VCaP (cell line): ENCODE data around the gene PI16.

ENCODE experiments used
- H3K27ac ChIP-seq: fragments of 450-650 bp; 2 replicates; pipeline ENCODE4 v1.5.1; 2017
- TF ChIP-seq, protein P1 (sequence below): fragments of 450-650 bp; conservative IDR thresholded peaks from 2 replicates; pipeline ENCODE4 v1.5.1; 2017; ENCODE audit warnings: mild to moderate bottlenecking, moderate library complexity

Gene PI16

DNA sequence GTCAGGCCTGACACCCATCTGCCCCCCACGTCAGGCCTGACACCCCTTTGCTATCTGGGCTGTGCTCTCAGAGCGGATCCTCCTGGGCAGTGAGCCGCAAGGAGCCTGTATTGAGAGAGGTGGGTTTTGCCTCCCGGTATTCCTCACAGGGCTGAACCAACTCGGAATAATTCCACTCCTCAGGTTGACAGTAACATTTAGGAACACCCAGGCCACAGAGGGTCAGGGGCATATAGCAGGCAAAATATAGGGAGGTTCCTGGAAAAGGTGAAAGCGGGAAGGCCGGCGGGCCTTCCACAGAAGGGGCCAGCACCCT is 44.1 kb downstream of the PI16 start:
- peak overlapping the region; percentile 55 for H3K27ac ChIP-seq

DNA sequence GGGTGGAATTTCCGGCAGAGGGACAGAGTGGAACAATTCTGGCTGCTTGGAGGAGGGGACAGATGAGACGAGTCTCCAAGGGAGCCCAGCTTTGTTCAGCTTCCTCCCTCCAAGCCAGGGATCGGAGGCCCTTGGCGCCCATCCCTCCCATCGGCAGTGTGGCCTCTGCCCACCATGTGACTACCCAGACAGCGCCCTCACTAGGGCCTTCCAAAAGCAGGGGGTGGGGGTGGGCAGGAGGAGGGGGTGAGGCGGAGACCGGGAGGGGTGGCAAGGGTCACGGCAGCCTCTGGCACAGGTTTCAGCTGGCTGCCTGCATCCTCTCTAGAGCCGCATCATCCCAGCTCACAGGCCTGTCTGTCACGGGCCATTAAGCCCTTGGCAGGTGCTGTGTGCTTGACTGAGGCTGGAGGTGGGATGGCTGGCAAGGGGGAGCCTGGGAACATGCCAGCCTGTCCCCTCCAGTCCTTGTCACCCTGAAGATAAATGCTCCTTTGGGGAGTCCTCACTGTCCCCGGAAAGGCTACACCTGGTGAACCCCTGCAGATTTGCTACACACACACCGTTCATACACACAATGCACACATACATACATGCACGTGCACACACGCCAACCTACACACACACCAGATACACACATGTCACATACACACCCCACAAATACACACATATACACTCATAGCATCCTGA is 44.7 kb downstream of the PI16 start:
- peak overlapping the region; percentile 55; the same call in 1 of the 2 replicates for H3K27ac ChIP-seq
- TF ChIP-seq, protein P1, sequence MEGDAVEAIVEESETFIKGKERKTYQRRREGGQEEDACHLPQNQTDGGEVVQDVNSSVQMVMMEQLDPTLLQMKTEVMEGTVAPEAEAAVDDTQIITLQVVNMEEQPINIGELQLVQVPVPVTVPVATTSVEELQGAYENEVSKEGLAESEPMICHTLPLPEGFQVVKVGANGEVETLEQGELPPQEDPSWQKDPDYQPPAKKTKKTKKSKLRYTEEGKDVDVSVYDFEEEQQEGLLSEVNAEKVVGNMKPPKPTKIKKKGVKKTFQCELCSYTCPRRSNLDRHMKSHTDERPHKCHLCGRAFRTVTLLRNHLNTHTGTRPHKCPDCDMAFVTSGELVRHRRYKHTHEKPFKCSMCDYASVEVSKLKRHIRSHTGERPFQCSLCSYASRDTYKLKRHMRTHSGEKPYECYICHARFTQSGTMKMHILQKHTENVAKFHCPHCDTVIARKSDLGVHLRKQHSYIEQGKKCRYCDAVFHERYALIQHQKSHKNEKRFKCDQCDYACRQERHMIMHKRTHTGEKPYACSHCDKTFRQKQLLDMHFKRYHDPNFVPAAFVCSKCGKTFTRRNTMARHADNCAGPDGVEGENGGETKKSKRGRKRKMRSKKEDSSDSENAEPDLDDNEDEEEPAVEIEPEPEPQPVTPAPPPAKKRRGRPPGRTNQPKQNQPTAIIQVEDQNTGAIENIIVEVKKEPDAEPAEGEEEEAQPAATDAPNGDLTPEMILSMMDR, result no peak

More for the DNA sequence above, 44.1 kb downstream of the PI16 start:
- TF ChIP-seq, protein P1, result no peak

DNA sequence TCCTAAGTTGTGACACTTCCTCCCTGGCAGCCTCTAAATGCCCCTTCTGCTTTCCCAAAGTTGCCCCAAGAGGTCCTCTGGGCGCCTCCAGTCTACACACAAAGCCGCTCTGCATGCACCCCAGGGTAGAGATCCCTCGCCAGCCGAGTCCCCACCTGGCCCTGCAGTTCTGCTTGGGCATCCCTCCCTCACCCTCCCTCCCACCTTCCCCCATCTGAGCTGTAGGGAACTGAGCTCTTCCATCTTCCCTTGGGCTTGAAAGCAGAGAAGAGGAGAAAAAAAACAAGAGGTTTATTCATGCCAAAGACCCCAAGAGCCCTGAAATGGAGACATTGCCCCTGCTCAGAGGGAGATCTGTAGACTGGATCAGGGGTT is 45.2 kb downstream of the PI16 start:
- TF ChIP-seq, protein P1, result no peak
- H3K27ac ChIP-seq, result no peak overlapping the region

DNA sequence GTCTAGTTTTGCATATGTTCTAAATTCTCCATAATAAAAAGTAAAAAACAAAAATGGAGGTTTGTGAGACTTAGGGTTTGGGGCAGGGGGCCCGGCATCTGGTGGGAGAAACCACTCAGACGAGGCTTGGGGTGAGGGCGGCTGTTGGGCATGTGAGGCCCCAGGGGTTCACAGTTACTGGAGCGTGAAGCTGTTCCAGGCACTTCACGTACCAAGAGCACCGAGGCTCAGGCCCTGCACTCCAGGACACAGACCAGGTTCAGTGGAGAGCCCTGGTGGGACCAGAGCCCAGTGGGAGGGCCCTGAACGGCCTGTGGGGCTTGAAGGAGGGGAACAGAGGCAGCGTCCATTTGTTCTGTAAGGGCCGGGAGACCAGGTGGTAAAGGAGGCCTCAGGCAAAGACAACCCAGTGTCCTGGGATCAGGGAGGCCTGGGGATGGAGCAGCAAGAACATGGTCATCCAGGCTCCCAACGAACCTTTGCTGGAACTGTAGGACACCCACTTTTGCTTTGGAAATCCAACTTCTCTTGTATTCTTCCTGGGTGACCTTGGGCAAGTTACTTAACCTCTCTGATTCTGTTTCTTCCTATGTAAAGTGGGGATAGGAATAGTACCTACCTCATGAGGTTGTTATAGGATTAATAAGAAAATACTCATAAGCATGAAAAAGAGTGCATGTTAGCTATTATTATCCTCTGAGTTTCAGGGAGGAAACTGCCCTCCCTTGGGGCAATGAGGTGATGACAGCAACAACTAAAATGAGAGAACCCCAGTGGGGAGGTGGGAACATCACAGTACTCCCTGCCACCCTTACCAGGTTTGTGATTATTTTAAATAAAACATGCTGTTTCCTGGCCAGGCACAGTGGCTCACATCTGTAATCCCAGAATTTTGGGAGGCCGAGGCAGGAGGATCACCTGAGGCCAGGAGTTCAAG is 49.8 kb downstream of the PI16 start:
- TF ChIP-seq, protein P1, result no peak
- no peak overlapping the region for H3K27ac ChIP-seq

DNA sequence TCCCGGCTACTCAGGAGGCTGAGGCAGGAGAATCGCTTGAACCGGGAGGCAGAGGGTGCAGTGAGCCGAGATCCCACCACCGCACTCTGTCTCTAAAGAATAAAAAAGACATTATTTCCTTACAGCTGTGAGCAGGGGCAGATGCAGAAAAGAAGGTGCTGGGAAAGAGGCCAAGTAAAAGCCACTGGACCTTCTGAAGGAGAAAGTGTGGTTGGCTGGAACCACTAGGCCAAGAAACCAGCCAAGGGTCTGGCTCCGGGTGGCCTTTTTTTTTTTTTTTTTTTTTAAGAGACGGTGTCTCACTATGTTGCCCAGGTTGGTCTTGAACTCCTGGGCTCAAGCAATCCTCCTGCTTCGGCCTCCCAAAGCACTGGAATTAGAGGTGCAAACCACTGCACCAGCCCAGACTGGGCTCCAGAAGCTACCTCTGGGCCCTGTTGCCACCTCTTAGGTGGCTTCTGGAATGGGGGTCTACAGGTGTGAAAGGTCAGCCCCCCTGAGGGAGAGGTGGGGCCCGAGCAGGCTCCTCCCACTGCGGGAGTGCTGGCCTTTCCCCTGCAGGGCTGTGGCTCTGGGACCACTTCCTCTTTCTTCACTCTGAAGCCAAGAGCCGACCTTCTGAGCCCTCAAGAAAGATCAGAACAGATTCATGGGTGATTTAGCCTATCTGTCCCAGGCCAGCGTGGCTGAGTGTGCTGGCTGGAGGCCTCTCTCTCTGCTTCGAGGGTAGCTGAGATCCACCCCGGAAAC is 50.7 kb downstream of the PI16 start, which contains the start of gene FGD2:
TSS of gene FGD2 (plus strand) at position 595 of the 750 bp plus-strand sequence. CDS start 163 bp downstream, outside the sequence.
- TF ChIP-seq, protein P1, result no peak
- H3K27ac ChIP-seq, result no peak within 1 kb of the TSS

DNA sequence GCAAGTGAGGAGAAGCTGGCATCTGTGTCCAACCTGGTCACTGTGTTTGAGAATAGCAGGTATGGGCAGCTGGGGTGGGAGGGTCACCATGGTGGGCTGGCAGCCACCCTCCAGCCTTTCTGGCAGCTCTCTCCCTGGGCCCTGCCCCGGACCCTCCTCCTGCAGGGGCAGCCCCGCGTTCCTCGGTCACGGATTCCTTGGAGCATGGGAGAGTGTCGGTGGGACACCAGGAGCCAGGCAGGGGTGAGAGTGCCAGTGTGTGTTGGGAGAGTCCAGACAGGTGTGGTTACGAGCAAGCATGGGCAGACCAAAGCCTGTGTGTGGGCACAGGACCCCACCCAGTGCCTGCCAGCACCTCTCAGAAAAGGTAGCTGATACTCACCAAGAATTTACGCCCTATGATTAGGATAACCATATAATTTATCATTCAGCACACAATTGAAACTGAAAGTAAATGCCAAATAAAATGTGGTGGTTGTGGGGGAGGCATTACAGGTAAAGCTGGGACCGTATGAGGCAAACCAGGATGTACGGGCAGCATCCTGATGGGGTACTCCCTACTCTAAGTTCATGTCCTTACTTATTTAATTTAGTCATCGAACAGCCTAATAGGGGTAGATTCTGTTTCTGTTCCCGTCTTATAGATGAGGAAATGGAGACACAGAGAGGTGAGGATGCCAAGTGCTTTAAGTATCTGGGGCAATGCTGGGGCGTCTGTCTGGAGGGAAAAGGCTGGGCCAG is 51.5 kb downstream of the PI16 start:
- TF ChIP-seq, protein P1, result no peak
- no peak overlapping the region for H3K27ac ChIP-seq
